IPS DF 6.9 (cell line): ENCODE measurements around the gene MYL5.

Experiments
- DNase-seq: peaks from one replicate; pipeline ENCODE4 v3.0.0-alpha.2; 2013; ENCODE audit warnings: low read depth, low spot score
- H3K27ac ChIP-seq: one replicate; pipeline ENCODE4 v1.5.1; 2013; ENCODE audit warnings: low read length, control low read depth
- H3K27me3 ChIP-seq: 2 replicates; pipeline ENCODE4 v1.6.1; 2013; ENCODE audit warnings: mild to moderate bottlenecking, low read length; ENCODE audit not compliant: control insufficient read depth, insufficient read depth
- H3K36me3 ChIP-seq: 2 replicates; pipeline ENCODE4 v1.6.1; 2013; ENCODE audit warnings: low read length; ENCODE audit not compliant: control insufficient read depth, insufficient read depth
- H3K4me1 ChIP-seq: 2 replicates; pipeline ENCODE4 v1.6.1; 2013; ENCODE audit warnings: low read length; ENCODE audit not compliant: control insufficient read depth, insufficient read depth
- H3K4me3 ChIP-seq: 2 replicates; pipeline ENCODE4 v1.5.1; 2013; ENCODE audit warnings: mild to moderate bottlenecking, low read length
- H3K9me3 ChIP-seq: 2 replicates; pipeline ENCODE4 v1.6.1; 2013; ENCODE audit warnings: low read length, inconsistent platforms; ENCODE audit not compliant: control insufficient read depth, insufficient read depth
- WGBS: extraction: QIAGEN DNeasy Blood & Tissue Kit; methylation state at CpG from one replicate; pipeline ENCODE4 v1.1.7; 2013; ENCODE audit warnings: mixed read lengths, missing lambda C conversion rate; ENCODE audit not compliant: insufficient read length, insufficient coverage; 5-methylcytosine and 5-hydroxymethylcytosine counted together

MYL5 gene

DNA sequence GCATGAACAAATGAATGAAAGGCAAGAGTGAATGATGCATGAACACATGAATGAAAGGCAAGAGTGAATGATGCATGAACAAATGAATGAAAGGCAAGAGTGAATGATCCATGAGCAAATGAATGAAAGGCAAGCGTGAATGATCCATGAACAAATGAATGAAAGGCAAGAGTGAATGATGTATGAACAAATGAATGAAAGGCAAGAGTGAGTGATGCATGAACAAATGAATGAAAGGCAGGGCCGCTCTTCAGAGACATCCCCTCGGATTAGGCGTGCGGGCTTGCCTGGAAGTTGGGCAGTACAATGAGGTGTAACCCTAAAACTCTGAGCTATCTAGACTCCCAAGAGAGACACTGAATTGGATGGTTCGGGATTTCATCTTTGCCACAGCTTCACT lies 35.0 kb downstream of the MYL5 start:
- H3K27ac ChIP-seq: no peak overlapping the region
- no CpG with 5 or more reads among the region's 6 CpGs for WGBS

DNA sequence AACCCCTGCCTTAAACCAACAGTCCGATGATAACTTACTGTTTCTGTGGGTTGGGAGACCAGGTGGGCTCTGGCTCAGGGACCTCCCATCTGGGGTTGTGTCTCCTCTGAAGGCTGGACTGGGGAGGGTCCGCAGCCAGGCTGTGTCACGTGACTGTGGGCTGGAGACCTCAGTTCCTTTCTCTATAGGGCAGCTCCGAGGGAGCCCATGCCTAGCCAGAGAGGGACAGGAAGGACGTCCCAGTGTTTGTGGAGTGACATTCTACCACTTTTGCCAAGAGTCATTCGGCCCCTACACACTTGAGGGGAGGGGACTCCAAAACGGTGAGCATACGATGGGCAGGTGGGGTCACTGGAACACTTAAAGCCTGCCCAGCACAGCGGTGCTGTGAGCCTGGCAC lies 35.8 kb downstream of the MYL5 start:
- peaks cover 3% of the 10 kb centered on the region; the same call in 1 of the 2 replicates for H3K36me3 ChIP-seq
- no peak overlapping the region for H3K27ac ChIP-seq
- no peaks in the 10 kb centered on the region for H3K9me3 ChIP-seq
- no CpG with 5 or more reads among the region's 9 CpGs for WGBS
- no peaks in the 10 kb centered on the region for H3K27me3 ChIP-seq
- no peak overlapping the region for H3K4me3 ChIP-seq
- no peak for DNase-seq
- H3K4me1 ChIP-seq: peaks cover 7% of the 10 kb centered on the region

More for the DNA sequence above, 35.0 kb downstream of the MYL5 start:
- H3K4me1 ChIP-seq: peaks cover 7% of the 10 kb centered on the region
- no peaks in the 10 kb centered on the region for H3K9me3 ChIP-seq
- no peaks in the 10 kb centered on the region for H3K27me3 ChIP-seq
- peaks cover 3% of the 10 kb centered on the region; the same call in 1 of the 2 replicates for H3K36me3 ChIP-seq
- DNase-seq: no peak
- H3K4me3 ChIP-seq: no peak overlapping the region

GRCh38 chr4:710916-711315 lies 36.6 kb downstream of the MYL5 start:
- Histone ChIP-seq H3K4me1 (peaks cover 7% of the 10 kb centered on the region), H3K4me3 (no peak overlapping the region), H3K36me3 (peaks cover 3% of the 10 kb centered on the region; the same call in 1 of the 2 replicates), H3K27ac (no peak overlapping the region), H3K9me3 (no peaks in the 10 kb centered on the region), H3K27me3 (no peaks in the 10 kb centered on the region)
- WGBS: no CpG with 5 or more reads among the region's 13 CpGs
- no peak for DNase-seq

- H3K36me3 ChIP-seq: peaks cover 3% of the 10 kb centered on the region; the same call in 1 of the 2 replicates
- no peak overlapping the region for H3K4me3 ChIP-seq
- no peak for DNase-seq
- no peak overlapping the region for H3K27ac ChIP-seq
- no peaks in the 10 kb centered on the region for H3K9me3 ChIP-seq
- WGBS: no CpG with 5 or more reads among the region's 3 CpGs
- H3K4me1 ChIP-seq: peaks cover 3% of the 10 kb centered on the region
- H3K27me3 ChIP-seq: no peaks in the 10 kb centered on the region
Measured at GRCh38 chr4:712093-712492, 37.8 kb downstream of the MYL5 start.

DNA sequence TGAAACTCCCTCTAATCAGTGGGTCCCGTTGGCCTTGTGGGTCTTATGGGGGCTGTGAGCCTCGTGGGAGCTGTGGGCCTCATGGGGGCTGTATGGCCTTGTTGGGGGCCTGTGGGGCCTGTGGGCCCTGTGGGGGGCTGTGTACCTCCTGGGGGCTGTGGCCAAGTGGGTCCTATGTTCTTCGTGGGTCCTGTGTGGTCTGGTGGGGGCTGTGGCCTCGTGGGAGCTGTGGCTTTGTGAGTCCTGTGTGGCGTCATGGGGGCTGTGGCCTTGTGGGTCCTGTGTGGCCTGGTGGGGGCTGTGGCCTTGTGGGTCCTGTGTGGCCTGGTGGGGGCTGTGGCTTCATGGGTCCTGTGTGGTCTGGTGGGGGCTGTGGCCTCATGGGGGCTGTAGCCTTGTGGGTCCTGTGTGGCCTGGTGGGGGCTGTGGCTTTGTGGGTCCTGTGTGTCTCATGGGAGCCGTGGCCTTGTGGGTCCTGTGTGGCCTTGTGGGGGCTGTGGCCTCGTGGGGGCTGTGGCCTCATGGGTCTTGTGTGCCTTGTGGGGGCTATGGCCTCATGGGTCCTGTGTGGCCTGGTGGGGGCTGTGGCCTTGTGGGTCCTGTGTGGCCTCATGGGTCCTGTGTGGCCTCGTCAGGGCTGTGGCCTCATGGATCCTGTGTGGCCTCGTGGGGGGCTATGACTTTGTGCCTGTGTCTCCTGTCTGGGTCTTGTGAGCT lies 38.7 kb downstream of the MYL5 start:
- H3K9me3 ChIP-seq: no peaks in the 10 kb centered on the region
- H3K4me1 ChIP-seq: peaks cover 2% of the 10 kb centered on the region; the same call in 1 of the 2 replicates
- no CpG with 5 or more reads among the region's 9 CpGs for WGBS
- peaks cover 3% of the 10 kb centered on the region; the same call in 1 of the 2 replicates for H3K36me3 ChIP-seq
- H3K4me3 ChIP-seq: no peak overlapping the region
- no peak for DNase-seq
- H3K27ac ChIP-seq: no peak overlapping the region
- H3K27me3 ChIP-seq: no peaks in the 10 kb centered on the region

DNA sequence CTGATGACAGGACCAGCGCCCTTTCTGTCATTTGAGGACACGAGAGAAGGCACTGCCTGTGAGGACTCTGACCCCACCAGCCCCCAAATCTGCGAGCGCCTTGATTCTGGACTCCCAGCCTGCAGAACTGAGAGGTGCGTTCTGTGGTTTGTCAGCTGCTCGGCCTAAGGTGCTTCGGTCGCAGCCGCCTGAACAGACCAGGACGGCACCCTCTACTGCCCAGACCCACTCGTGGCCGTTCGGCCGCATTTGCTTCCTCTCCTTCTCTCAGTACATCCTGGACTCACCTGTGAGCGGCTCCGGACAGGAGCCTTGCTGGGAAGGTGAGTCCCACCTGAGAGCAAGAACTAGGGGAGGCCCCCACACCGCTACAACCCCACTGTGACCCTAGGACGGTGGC lies 39.7 kb downstream of the MYL5 start:
- H3K36me3 ChIP-seq: peaks cover 3% of the 10 kb centered on the region; the same call in 1 of the 2 replicates
- H3K27me3 ChIP-seq: no peaks in the 10 kb centered on the region
- no peaks in the 10 kb centered on the region for H3K9me3 ChIP-seq
- H3K4me1 ChIP-seq: no peaks in the 10 kb centered on the region
- H3K4me3 ChIP-seq: no peak overlapping the region
- H3K27ac ChIP-seq: no peak overlapping the region
- no peak for DNase-seq
- no CpG with 5 or more reads among the region's 18 CpGs for WGBS

DNA sequence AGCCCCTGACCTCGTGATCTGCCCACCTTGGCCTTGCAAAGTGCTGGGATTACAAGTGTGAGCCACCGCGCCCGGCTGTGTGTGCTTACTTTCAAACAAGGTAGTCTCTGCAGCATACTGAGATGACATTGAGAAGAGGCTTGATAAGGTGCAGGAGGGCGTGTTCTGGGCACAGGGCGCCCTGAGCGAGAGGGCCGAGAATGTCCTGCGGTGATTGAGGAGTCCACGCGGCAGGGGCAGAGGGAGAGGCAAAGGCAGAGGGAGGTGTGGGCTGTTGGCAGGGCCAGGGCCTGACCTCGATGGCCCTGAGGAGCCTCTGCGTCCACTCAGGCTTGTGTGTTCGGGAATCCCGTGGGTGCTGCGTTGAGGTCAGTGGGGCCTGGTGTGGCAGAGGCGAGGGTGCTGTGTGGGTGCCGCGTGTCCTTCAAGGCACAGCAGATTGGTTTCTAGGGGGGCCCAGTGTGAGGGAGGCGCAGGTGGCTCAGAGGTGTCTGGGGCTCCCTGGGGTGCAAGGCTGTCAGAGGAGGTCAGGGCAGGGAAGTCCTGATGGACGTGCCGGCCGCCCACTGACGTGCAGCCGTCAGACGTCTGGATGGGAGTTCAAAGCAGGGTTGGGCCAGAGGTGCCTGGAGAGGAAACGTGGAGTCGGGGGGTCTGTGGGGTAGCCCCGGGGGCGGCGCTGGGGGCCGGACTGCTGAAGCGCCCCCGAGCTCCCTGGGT lies 43.4 kb downstream of the MYL5 start:
- Histone ChIP-seq H3K4me1 (no peaks in the 10 kb centered on the region), H3K9me3 (no peaks in the 10 kb centered on the region), H3K27ac (no peak overlapping the region), H3K4me3 (no peak overlapping the region), H3K36me3 (peaks cover 2% of the 10 kb centered on the region), H3K27me3 (no peaks in the 10 kb centered on the region)
- DNase-seq: no peak
- no CpG with 5 or more reads among the region's 34 CpGs for WGBS

DNA sequence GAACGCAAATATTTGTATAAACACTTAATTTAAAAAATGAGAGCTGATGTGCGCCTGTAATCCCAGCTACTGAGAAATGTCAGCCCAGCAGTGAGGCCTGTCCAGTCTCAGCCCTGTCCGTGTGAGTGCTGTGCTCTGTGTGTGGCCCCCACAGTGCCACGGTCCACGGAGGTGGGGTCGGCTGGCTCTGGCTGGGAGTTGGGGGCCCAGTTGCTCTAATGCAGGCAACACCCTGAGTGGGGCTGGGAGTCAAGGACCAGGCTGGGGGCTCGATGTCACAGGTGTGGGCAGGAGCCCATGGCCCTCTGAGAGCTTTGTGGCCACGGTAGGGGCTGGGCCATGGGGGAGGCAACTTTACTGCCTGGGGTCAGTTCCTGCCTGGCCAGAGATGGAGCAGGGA lies 44.1 kb downstream of the MYL5 start:
- no peaks in the 10 kb centered on the region for H3K27me3 ChIP-seq
- no peak overlapping the region for H3K4me3 ChIP-seq
- H3K9me3 ChIP-seq: no peaks in the 10 kb centered on the region
- H3K4me1 ChIP-seq: no peaks in the 10 kb centered on the region
- no peak for DNase-seq
- H3K36me3 ChIP-seq: peaks cover 2% of the 10 kb centered on the region
- no peak overlapping the region for H3K27ac ChIP-seq
- WGBS: no CpG with 5 or more reads among the region's 8 CpGs

- WGBS: no CpG with 5 or more reads among the region's 59 CpGs
- no peak overlapping the region for H3K27ac ChIP-seq
- H3K9me3 ChIP-seq: no peaks in the 10 kb centered on the region
- no peaks in the 10 kb centered on the region for H3K4me1 ChIP-seq
- H3K4me3 ChIP-seq: no peak overlapping the region
- H3K27me3 ChIP-seq: no peaks in the 10 kb centered on the region
- no peak for DNase-seq
- H3K36me3 ChIP-seq: peaks cover 2% of the 10 kb centered on the region
Measured at GRCh38 chr4:720111-720860, 45.9 kb downstream of the MYL5 start.
